ENCODE data around the gene NAA16.
"Not testable (repeated sequence)": the region's sequence is repeated elsewhere in the genome, so short reads cannot be mapped to it uniquely, and the experiment has no call there.

NAA16 gene

GRCh38 chr13:41310963-41311405, at the start of gene NAA16:
Gene NAA16, plus strand, starts transcription at chr13:41311267. Its CDS starts 262 bp downstream, at chr13:41311529.
- DNase-seq (ENCODE audit: low read depth in 2 of 2) = peak; percentile 94 to 95

- peak; percentile 48 to 63 for DNase-seq (ENCODE audit: low read depth in 2 of 2)
These were observed 47.7 kb upstream of the NAA16 start, which contains the start of gene MTRF1 for GRCh38 chr13:41263261-41263971. Gene MTRF1, minus strand, starts transcription at chr13:41263576. Its CDS starts 2,669 bp downstream, at chr13:41260907.

- DNase-seq (ENCODE audit: low read depth in 2 of 2) = no peak
These were observed 44.0 kb upstream of the NAA16 start for GRCh38 chr13:41267106-41267505.

- no peak for DNase-seq (ENCODE audit: low read depth in 2 of 2)
These were observed 42.3 kb upstream of the NAA16 start for GRCh38 chr13:41268764-41269163.

GRCh38 chr13:41271456-41272285, 39.4 kb upstream of the NAA16 start:
- DNase-seq (ENCODE audit: low read depth in 2 of 2) = no peak

- no peak for DNase-seq (ENCODE audit: low read depth in 2 of 2)
These were observed 37.1 kb upstream of the NAA16 start for GRCh38 chr13:41273831-41274441.

GRCh38 chr13:41274881-41275280, 36.2 kb upstream of the NAA16 start:
- DNase-seq (ENCODE audit: low read depth in 2 of 2) = no peak

- no peak for DNase-seq (ENCODE audit: low read depth in 2 of 2)
These were observed 34.2 kb upstream of the NAA16 start for GRCh38 chr13:41276824-41277223.

- DNase-seq (ENCODE audit: low read depth in 2 of 2) = not testable (repeated sequence)
These were observed 31.9 kb upstream of the NAA16 start for GRCh38 chr13:41279156-41279555.

- DNase-seq (ENCODE audit: low read depth in 2 of 2) = no peak
These were observed 28.9 kb upstream of the NAA16 start for GRCh38 chr13:41282129-41282571.

GRCh38 chr13:41284512-41285288, 26.4 kb upstream of the NAA16 start:
- DNase-seq (ENCODE audit: low read depth in 2 of 2) = no peak

- DNase-seq (ENCODE audit: low read depth in 2 of 2) = no peak
These were observed 24.7 kb upstream of the NAA16 start for GRCh38 chr13:41286370-41286769.

GRCh38 chr13:41289463-41289881, 21.6 kb upstream of the NAA16 start:
- no peak for DNase-seq (ENCODE audit: low read depth in 2 of 2)

GRCh38 chr13:41291246-41291645, 19.8 kb upstream of the NAA16 start:
- DNase-seq (ENCODE audit: low read depth in 2 of 2) = no peak

- no peak for DNase-seq (ENCODE audit: low read depth in 2 of 2)
These were observed 17.8 kb upstream of the NAA16 start for GRCh38 chr13:41293272-41293671.

- DNase-seq (ENCODE audit: low read depth in 2 of 2) = no peak
These were observed 16.2 kb upstream of the NAA16 start for GRCh38 chr13:41294914-41295313.

- DNase-seq (ENCODE audit: low read depth in 2 of 2) = no peak
These were observed 15.1 kb upstream of the NAA16 start for GRCh38 chr13:41295973-41296372.

- DNase-seq (ENCODE audit: low read depth in 2 of 2) = no peak
These were observed 14.0 kb upstream of the NAA16 start for GRCh38 chr13:41296879-41297646.

- DNase-seq (ENCODE audit: low read depth in 2 of 2) = no peak
These were observed 11.6 kb upstream of the NAA16 start for GRCh38 chr13:41299316-41300094.

GRCh38 chr13:41302743-41303142, 8.3 kb upstream of the NAA16 start:
- no peak for DNase-seq (ENCODE audit: low read depth in 2 of 2)
